DMS53 (cell line): ENCODE results near the gene VSIG4.
"Not testable (repeated sequence)": the region's sequence is repeated elsewhere in the genome, so short reads cannot be mapped to it uniquely, and the experiment has no call there.

Source experiments
- DNase-seq: peaks from one replicate; lab custom pipeline; 2025; lab: John Stamatoyannopoulos, UW

VSIG4 gene

GRCh38 chrX:65976161-65976560, 63.7 kb downstream of the VSIG4 start:
- DNase-seq, result no peak

- DNase-seq, result not testable (repeated sequence)
Observed at GRCh38 chrX:65975161-65975751, 64.6 kb downstream of the VSIG4 start.
